Tibial artery (tissue), 4 donors: ENCODE results near the gene RNF138.
"Not testable (repeated sequence)": the region's sequence is repeated elsewhere in the genome, so short reads cannot be mapped to it uniquely, and the experiment has no call there.

Experiments used
- DNase-seq, 2 donors: peaks; one replicate each; pipeline ENCODE4 v3.0.0-alpha.2; 2019
- H3K27ac ChIP-seq, 2 donors: fragments of 200-600 bp; sonication (generic) in 1 of 2; 1 replicate in 1 of 2; 2 replicates in 1 of 2; pipeline ENCODE4 v1.5.1; 2018 to 2019; ENCODE audit warnings: mild to moderate bottlenecking in 1 of 2
- H3K27me3 ChIP-seq, 2 donors: fragments of 200-600 bp; sonication (generic) in 1 of 2; one replicate each; pipeline versions ENCODE4 v1.5.1 to v1.6.0; 2016 to 2019
- H3K36me3 ChIP-seq, 3 donors: fragments of 200-600 bp; sonication (generic) in 2 of 3; one replicate each; pipeline ENCODE4 v1.5.1; 2016 to 2019; ENCODE audit warnings: mild to moderate bottlenecking in 2 of 3
- H3K4me1 ChIP-seq, 4 donors: fragments of 200-600 bp; sonication (generic) in 2 of 4; 1 replicate in 3 of 4; 2 replicates in 1 of 4; pipeline ENCODE4 v1.5.1; 2016 to 2019
- H3K4me3 ChIP-seq, 2 donors: fragments of 200-600 bp; sonication (generic) in 1 of 2; 1 replicate in 1 of 2; 2 replicates in 1 of 2; pipeline ENCODE4 v1.5.1; 2018 to 2019; ENCODE audit warnings: mild to moderate bottlenecking in 2 of 2
- H3K9me3 ChIP-seq, 3 donors: fragments of 200-600 bp; sonication (generic) in 1 of 3; one replicate each; pipeline ENCODE4 v1.5.1; 2016 to 2019
- CTCF ChIP-seq, 2 experiments: fragments of 200-600 bp in 1 of 2; fragments of 450-650 bp in 1 of 2; IDR thresholded peaks; one replicate each; pipeline ENCODE4 v1.5.1; 2017 to 2019; ENCODE audit warnings: antibody characterized with exemption in 2 of 2, mild to moderate bottlenecking in 1 of 2, moderate library complexity in 1 of 2
- intact Hi-C: fragments of 100-400 bp; cut with DNase I; formaldehyde crosslinking; loops from one replicate; pipeline ENCODE4 v1.15.0; 2023; ENCODE audit warnings: low total_unique reads

Gene RNF138

GRCh38 chr18:32175265-32175664, 83.6 kb downstream of the RNF138 start:
- TF ChIP-seq CTCF (IDR thresholded peaks at IDR 0.05): no peak
- no peak for DNase-seq

GRCh38 chr18:32176745-32177144, 85.1 kb downstream of the RNF138 start:
- DNase-seq, intact Hi-C loops: not testable (repeated sequence)

More at GRCh38 chr18:32175265-32175664, 83.6 kb downstream of the RNF138 start:
- Histone ChIP-seq H3K27me3 (no peaks in the 10 kb centered on the region), H3K4me1 (no peaks in the 10 kb centered on the region), H3K4me3 (no peak overlapping the region), H3K36me3 (no peaks in the 10 kb centered on the region), H3K9me3 (no peaks in the 10 kb centered on the region), H3K27ac (no peak overlapping the region)
- intact Hi-C loops: no loop called here

GRCh38 chr18:32177530-32177929, 85.9 kb downstream of the RNF138 start:
- intact Hi-C loops: no loop called here
- no peak for TF ChIP-seq CTCF (IDR thresholded peaks at IDR 0.05)
- no peaks in the 10 kb centered on the region for H3K9me3 ChIP-seq
- no peaks in the 10 kb centered on the region for H3K4me1 ChIP-seq
- no peaks in the 10 kb centered on the region for H3K36me3 ChIP-seq
- H3K4me3 ChIP-seq: no peak overlapping the region
- no peak overlapping the region for H3K27ac ChIP-seq
- DNase-seq: no peak
- no peaks in the 10 kb centered on the region for H3K27me3 ChIP-seq

More at GRCh38 chr18:32176745-32177144, 85.1 kb downstream of the RNF138 start:
- H3K4me1 ChIP-seq, H3K36me3 ChIP-seq, H3K27ac ChIP-seq, H3K4me3 ChIP-seq, H3K9me3 ChIP-seq, H3K27me3 ChIP-seq: not testable (repeated sequence)
